Bronchial epithelial cell (primary cell): ENCODE data around the gene TGFBR3. TPM values are rescaled to one million over a fixed set of nuclear protein-coding genes. Genes with fewer than 3 reads are reported as not detected.

Experiments used
- DNase-seq: peaks from one replicate; pipeline ENCODE4 v3.0.0-alpha.2; 2010; ENCODE audit warnings: low read depth
- FAIRE-seq: peaks from 2 replicates; lab custom pipeline; 2011; peaks lifted over from hg19 to GRCh38; lab: Jason Lieb, UNC
- H3K27me3 ChIP-seq: 2 replicates; pipeline ENCODE4 v1.5.1; 2011; ENCODE audit warnings: low read length; ENCODE audit not compliant: control insufficient read depth, insufficient read depth
- H3K36me3 ChIP-seq: 2 replicates; pipeline ENCODE4 v1.5.1; 2011; ENCODE audit warnings: low read length; ENCODE audit not compliant: control insufficient read depth, insufficient read depth
- H3K4me3 ChIP-seq: 2 replicates; pipeline ENCODE4 v1.5.1; 2011; ENCODE audit warnings: mild to moderate bottlenecking, low read depth, low read length, control low read depth
- total RNA-seq: library from RNA; depleted of rRNA; stranded (reverse); fragments of >200 nt; gene quantifications from 2 replicates; pipeline ENCODE4 v1.2.1, GENCODE V29; 2014
- TF ChIP-seq, protein P1 (sequence below): IDR thresholded peaks from 2 replicates; pipeline ENCODE4 v1.5.1; 2011; ENCODE audit warnings: mild to moderate bottlenecking, moderate library complexity, low read length, control low read depth, inconsistent platforms; ENCODE audit not compliant: insufficient read depth, severe bottlenecking

Gene TGFBR3
- total RNA-seq, 1 donor from 2014 or later = 1.8 TPM

- H3K4me3 ChIP-seq = no peak overlapping the region
- DNase-seq (no peak), FAIRE-seq (no peak)
- no peaks in the 10 kb centered on the region for H3K36me3 ChIP-seq
- TF ChIP-seq, protein P1, sequence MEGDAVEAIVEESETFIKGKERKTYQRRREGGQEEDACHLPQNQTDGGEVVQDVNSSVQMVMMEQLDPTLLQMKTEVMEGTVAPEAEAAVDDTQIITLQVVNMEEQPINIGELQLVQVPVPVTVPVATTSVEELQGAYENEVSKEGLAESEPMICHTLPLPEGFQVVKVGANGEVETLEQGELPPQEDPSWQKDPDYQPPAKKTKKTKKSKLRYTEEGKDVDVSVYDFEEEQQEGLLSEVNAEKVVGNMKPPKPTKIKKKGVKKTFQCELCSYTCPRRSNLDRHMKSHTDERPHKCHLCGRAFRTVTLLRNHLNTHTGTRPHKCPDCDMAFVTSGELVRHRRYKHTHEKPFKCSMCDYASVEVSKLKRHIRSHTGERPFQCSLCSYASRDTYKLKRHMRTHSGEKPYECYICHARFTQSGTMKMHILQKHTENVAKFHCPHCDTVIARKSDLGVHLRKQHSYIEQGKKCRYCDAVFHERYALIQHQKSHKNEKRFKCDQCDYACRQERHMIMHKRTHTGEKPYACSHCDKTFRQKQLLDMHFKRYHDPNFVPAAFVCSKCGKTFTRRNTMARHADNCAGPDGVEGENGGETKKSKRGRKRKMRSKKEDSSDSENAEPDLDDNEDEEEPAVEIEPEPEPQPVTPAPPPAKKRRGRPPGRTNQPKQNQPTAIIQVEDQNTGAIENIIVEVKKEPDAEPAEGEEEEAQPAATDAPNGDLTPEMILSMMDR = no peak
- H3K27me3 ChIP-seq = peaks cover 3% of the 10 kb centered on the region
Observed at GRCh38 chr1:91879733-91880132, 6.2 kb downstream of the TGFBR3 start.

DNA sequence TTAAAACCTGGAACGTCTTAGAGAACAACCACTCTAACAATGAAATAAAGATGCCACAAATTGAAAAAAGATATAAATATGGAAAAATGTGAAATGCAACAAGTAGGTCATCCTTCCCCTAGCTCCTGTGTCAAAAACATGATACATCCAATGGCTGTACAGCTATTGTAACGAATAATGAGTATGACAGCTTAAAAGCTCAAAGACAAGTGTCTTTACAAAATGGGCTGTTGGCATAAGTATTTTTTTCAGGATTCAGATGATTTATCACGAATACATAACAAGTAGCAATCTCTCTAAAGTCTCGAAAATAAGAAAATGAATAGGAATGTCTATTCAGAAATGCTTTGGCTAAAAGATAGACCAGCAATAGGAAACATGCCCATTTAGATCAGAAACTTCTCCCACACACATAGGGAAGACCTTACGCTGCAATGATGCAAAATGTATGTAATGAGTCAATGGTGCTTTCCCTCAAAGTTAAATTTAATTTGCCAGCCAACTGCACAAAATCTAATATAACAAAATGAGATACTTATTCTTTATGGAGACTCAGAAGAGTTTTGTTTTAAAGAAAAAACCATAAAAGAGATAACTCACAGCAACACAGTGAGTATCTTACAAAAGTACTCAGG is 8.3 kb downstream of the TGFBR3 start:
- TF ChIP-seq, protein P1 = no peak
- DNase-seq = peak; percentile 26
- no peak for FAIRE-seq

GRCh38 chr1:91876781-91877573 is 9.0 kb downstream of the TGFBR3 start:
- FAIRE-seq = no peak
- TF ChIP-seq, protein P1 = no peak
- Histone ChIP-seq H3K36me3 (no peaks in the 10 kb centered on the region), H3K27me3 (peaks cover 3% of the 10 kb centered on the region), H3K4me3 (no peak overlapping the region)
- DNase-seq = no peak

More for the DNA sequence above, 8.3 kb downstream of the TGFBR3 start:
- no peak overlapping the region for H3K4me3 ChIP-seq
- no peaks in the 10 kb centered on the region for H3K36me3 ChIP-seq
- H3K27me3 ChIP-seq = peaks cover 3% of the 10 kb centered on the region

DNA sequence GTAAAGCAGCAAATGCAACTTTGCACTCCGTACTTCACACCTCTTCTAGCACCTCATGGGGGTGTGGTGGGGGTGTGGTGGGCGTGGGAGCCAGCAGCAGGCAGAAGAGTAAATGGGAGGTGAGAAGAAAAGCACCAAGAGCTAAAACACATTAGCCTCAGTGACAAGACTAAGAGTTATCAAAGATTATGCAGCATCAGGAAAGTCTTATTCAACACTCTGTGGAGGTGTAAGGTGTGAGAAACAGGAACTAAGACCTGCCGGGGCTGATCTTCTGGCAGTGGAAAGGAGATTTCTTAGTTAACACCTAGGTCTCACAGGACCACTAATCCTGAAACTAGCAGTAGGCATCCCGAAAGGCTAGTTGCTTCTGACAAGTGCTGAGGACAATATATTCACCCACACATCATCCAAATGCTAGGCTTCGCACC is 9.9 kb downstream of the TGFBR3 start:
- FAIRE-seq = no peak
- DNase-seq = no peak
- H3K4me3 ChIP-seq = no peak overlapping the region
- H3K36me3 ChIP-seq = no peaks in the 10 kb centered on the region
- TF ChIP-seq, protein P1 = no peak
- H3K27me3 ChIP-seq = peaks cover 3% of the 10 kb centered on the region

GRCh38 chr1:91874167-91874566 is 11.8 kb downstream of the TGFBR3 start:
- H3K4me3 ChIP-seq = no peak overlapping the region
- TF ChIP-seq, protein P1 = no peak
- DNase-seq (no peak), FAIRE-seq (no peak)
- H3K27me3 ChIP-seq = peaks cover 3% of the 10 kb centered on the region
- no peaks in the 10 kb centered on the region for H3K36me3 ChIP-seq
